ENCODE results near the gene ARHGAP1.

DNA sequence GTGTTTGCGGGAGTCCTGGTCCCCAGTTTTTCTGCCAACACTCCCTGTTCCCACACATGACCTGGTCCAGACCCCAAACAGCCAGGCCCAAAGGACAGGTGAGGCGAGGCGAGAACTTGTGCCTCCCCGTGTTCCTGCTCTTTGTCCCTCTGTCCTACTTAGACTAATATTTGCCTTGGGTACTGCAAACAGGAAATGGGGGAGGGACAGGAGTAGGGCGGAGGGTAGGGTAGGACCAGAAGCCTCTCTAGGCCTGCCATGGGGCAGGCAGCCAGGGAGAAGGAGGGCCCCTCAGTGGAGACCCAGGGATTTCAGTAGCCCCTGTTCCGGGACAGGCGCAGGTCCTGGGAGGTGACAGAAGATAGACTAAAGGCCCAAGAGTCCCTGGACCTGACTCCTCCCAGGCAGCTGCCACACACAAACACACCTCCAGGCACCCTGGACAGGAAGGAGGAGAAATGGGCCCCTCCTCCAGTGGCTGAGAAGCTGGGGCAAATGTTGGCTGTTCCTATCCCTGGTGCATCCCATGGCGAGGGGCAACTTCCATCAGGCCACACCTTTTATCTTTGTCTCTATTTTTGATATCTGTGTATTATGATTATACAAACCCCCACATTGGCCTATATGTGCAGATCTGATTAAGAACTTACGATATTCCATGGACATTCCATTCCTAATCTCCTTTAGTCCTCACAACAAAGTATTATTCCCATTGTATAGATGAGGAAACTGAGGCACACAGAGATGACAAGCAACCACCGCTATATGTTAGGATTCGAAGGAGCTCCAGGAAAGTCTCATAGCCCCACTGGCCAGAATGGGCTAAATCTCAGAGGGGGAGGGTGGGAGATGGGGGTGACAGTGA is 18.0 kb upstream of the ARHGAP1 start:
- TF ChIP-seq, protein P1, sequence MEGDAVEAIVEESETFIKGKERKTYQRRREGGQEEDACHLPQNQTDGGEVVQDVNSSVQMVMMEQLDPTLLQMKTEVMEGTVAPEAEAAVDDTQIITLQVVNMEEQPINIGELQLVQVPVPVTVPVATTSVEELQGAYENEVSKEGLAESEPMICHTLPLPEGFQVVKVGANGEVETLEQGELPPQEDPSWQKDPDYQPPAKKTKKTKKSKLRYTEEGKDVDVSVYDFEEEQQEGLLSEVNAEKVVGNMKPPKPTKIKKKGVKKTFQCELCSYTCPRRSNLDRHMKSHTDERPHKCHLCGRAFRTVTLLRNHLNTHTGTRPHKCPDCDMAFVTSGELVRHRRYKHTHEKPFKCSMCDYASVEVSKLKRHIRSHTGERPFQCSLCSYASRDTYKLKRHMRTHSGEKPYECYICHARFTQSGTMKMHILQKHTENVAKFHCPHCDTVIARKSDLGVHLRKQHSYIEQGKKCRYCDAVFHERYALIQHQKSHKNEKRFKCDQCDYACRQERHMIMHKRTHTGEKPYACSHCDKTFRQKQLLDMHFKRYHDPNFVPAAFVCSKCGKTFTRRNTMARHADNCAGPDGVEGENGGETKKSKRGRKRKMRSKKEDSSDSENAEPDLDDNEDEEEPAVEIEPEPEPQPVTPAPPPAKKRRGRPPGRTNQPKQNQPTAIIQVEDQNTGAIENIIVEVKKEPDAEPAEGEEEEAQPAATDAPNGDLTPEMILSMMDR (IDR thresholded peaks at IDR 0.05): no peak
- TF ChIP-seq POLR2A (IDR thresholded peaks at IDR 0.05): no peak
